ENCODE results near the gene DELE1.

DELE1 gene

DNA sequence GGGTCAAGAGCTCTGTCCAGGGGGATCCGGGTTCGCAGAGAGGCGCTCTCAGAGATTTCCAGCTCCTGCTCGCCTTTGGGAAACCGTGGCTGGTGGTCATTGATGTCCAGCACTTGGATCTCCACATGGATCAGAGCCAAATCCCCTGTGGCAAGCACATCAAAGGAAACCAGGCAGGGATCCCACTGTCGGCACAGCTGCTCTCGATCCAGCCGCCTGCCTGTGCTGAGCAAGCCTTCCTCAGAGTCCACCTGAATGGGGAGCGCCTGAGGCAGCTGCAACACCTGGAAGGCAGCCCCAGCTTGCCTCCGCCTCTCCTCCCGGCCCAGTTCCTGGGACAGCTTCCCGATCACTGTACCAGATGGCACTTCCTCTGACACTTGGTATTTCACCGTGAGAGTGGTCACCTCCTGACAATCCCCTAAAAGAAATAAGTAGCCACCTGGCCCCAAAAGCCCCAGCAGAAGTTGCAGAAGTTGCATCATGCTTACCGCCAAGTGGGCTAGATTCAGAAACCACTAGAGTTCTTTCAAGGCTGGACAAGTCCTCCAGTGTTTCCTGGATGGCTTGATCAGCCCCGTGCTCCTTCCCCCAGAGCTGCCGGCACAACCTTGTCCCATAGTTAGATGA is 33.8 kb downstream of the DELE1 start:
- DNase-seq (ENCODE audit: low spot score): no peak
- POLR2A ChIA-PET (ENCODE audit: low non-redundant PET): no interaction called here

DNA sequence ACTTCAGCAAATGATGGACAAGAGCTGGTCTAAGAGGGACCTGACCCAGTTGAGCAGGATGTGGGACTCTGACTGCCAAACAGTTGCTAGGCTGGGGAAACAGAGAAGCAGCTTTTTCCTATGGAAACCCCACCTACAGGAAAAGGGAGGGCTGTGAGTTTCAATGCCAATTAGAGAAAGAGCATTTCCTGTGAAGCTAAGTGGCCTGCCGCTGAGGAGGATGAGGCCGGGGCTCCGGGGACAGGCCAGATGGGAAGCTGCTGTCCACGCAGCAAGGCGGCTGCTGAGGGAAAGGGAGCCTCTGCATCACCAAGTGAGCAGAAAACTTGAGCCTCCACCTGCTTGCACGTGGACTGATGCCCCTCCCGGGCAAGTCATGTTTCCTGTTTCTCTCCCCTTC is 34.4 kb downstream of the DELE1 start, which contains the start of gene PCDH12:
PCDH12 (minus strand) TSS at position 90 of the 400 bp plus-strand sequence. CDS start 351 bp downstream, outside the sequence.
- no peak for DNase-seq (ENCODE audit: low spot score)
- ChIA-PET POLR2A (ENCODE audit: low non-redundant PET) (interaction anchor here (0.7 kb wide), 1 partner anchor 121 kb away, joined by 3 read pairs; no protein-coding TSS in a partner anchor), CTCF (interaction anchor here (0.8 to 7.2 kb wide), 2 partner anchors 185 to 265 kb away, joined by 3 to 102 read pairs; no protein-coding TSS in a partner anchor)
- TF ChIP-seq, protein P1, sequence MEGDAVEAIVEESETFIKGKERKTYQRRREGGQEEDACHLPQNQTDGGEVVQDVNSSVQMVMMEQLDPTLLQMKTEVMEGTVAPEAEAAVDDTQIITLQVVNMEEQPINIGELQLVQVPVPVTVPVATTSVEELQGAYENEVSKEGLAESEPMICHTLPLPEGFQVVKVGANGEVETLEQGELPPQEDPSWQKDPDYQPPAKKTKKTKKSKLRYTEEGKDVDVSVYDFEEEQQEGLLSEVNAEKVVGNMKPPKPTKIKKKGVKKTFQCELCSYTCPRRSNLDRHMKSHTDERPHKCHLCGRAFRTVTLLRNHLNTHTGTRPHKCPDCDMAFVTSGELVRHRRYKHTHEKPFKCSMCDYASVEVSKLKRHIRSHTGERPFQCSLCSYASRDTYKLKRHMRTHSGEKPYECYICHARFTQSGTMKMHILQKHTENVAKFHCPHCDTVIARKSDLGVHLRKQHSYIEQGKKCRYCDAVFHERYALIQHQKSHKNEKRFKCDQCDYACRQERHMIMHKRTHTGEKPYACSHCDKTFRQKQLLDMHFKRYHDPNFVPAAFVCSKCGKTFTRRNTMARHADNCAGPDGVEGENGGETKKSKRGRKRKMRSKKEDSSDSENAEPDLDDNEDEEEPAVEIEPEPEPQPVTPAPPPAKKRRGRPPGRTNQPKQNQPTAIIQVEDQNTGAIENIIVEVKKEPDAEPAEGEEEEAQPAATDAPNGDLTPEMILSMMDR (conservative IDR thresholded peaks at IDR 0.05; ENCODE audit: low read depth): no peak
- no peak within 1 kb of the TSS for H3K27ac ChIP-seq

More for the DNA sequence above, 33.8 kb downstream of the DELE1 start:
- TF ChIP-seq, protein P1 (conservative IDR thresholded peaks at IDR 0.05; ENCODE audit: low read depth): no peak
- H3K27ac ChIP-seq: no peak overlapping the region
- CTCF ChIA-PET: interaction anchor here (0.6 to 7.2 kb wide), 2 partner anchors 264 to 646 kb away, joined by 3 to 102 read pairs; no protein-coding TSS in a partner anchor

DNA sequence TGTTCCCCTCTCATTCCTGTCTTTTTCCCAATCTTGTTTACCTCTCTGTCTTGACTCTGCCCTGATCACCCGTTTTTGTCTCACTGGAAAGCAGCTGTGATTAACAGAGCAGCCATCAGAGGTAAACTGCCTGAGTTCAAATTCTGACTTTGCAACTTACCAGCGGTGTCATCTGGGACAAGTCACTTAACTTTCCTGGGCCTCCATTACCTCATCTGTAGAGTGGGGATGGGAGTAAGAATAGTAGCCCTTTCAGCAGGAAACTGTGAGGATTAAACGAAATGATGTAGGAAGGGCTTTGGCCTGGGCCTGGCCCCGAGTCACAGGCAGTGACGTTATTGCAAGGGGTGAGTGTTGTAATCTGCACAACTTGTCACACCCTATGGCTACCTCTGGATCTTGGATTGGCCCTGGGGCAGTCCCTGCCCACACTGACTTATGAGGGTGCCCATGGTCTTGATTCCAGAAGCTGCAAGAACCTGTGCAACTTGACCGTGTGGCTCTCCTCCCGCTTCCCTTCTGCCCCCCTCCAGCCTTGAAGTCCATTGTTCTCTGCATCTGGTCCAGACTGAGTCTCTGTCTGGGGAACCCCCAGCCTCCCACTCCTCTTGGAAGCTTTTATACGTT is 35.0 kb downstream of the DELE1 start:
- CTCF ChIA-PET: interaction anchor here (0.6 to 7.2 kb wide), 6 partner anchors 11 to 321 kb away, joined by 3 to 102 read pairs (median 27); partner anchors contain the start of genes PCDH1 and RNF14
- H3K27ac ChIP-seq: no peak overlapping the region
- TF ChIP-seq, protein P1 (conservative IDR thresholded peaks at IDR 0.05; ENCODE audit: low read depth): no peak
- POLR2A ChIA-PET (ENCODE audit: low non-redundant PET): interaction anchor here (0.7 kb wide), 1 partner anchor 122 kb away, joined by 3 read pairs; no protein-coding TSS in a partner anchor
- DNase-seq (ENCODE audit: low spot score): no peak

DNA sequence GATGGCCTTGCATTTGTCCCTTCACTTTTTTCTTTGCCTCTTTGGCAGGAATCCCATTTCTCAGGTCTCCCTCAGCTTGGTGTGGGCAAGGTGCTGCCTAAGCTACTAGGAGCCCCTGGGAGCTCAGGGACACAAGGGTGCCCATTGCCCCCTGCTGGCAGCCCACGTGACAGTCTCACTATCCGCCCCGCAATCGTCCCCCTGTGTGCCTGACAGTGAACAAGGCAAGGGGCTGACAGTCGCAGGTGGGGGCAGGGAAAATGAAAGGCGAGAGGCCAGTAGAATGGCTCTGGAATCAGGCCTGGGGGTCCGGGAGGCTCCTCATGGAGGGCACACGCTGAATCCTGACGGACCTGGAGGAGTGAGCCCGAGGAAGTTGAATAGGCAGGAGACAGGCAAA is 36.3 kb downstream of the DELE1 start:
- POLR2A ChIA-PET (ENCODE audit: low non-redundant PET): interaction anchor here (0.6 to 1.0 kb wide), 2 partner anchors 9 to 92 kb away, joined by 4 to 7 read pairs; partner anchors contain the start of gene RNF14
- DNase-seq (ENCODE audit: low spot score): no peak
- TF ChIP-seq, protein P1 (conservative IDR thresholded peaks at IDR 0.05; ENCODE audit: low read depth): no peak; the same call in 1 of the 2 replicates
- no peak overlapping the region for H3K27ac ChIP-seq
- CTCF ChIA-PET: interaction anchor here (0.5 to 7.2 kb wide), 54 partner anchors 9 to 555 kb away, joined by 3 to 102 read pairs (median 5); partner anchors contain the start of genes DELE1, PCDH1 and RNF14

DNA sequence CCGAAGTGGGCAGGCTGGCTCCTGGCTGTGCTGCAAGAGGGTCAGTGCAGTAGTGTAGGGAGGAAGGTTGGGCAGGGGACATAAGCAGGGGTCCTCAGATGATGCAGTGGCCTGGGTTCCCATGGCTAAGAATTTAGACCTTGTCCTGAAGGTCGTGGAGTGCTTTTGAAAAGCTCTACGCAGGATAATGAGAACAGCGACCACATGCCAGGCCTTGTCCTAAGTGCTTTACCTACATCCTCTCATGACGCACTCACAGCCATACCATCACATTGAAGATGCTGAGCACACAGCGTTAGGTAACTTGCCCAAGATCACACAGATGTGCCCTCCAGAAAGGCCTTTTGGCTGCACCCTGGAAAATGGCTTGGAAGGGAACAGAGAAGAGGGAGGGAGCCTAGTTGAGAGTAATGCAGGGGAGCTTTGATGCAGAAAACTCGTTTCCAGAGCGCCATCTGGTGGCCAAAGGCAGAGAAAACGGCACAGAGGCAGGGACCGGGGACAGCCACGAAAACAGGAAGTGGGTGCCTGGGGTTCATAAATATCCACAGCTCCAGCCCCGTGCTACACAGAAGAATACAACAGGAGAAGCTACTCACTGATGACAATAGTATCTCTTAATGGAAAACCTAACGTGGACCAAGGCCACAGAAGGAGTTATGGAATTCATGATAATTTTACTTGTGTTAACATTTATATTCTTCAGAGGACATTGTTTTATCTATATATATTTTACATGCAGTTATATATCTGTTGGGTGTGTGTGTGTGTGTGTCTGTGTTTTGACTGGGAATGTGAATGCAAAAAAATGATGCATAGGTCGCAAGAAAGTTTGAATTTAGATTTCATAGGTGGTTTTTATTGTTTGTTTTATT is 37.0 kb downstream of the DELE1 start:
- CTCF ChIA-PET: interaction anchor here (0.5 to 7.2 kb wide), 66 partner anchors 9 to 743 kb away, joined by 3 to 102 read pairs (median 4); partner anchors contain the start of genes DELE1, PCDH1 and RNF14
- no peak overlapping the region for H3K27ac ChIP-seq

More for the DNA sequence above, 37.0 kb downstream of the DELE1 start:
- POLR2A ChIA-PET (ENCODE audit: low non-redundant PET): interaction anchor here (0.5 to 1.0 kb wide), 5 partner anchors 8 to 93 kb away, joined by 3 to 7 read pairs (median 3); partner anchors contain the start of genes PCDH1 and RNF14
- DNase-seq (ENCODE audit: low spot score): peak; percentile 88
- TF ChIP-seq, protein P1 (conservative IDR thresholded peaks at IDR 0.05; ENCODE audit: low read depth): peak; percentile 94

Data from RWPE1 (cell line).